ENCODE data around the gene APBA3.

APBA3 gene

GRCh38 chr19:3721887-3722442 lies 39.5 kb downstream of the APBA3 start:
- DNase-seq (ENCODE audit: low read depth in 3 of 3, low spot score in 1 of 3) = no peak

- peak; percentile 70 to 87 (median 72) for DNase-seq (ENCODE audit: low read depth in 3 of 3, low spot score in 1 of 3)
Observed at GRCh38 chr19:3721131-3721886, 40.2 kb downstream of the APBA3 start.

- no peak for DNase-seq (ENCODE audit: low read depth in 3 of 3, low spot score in 1 of 3)
Observed at GRCh38 chr19:3720349-3720917, 41.1 kb downstream of the APBA3 start.

- no peak for DNase-seq (ENCODE audit: low read depth in 3 of 3, low spot score in 1 of 3)
Observed at GRCh38 chr19:3719868-3720267, 41.6 kb downstream of the APBA3 start.

- no peak for DNase-seq (ENCODE audit: low read depth in 3 of 3, low spot score in 1 of 3)
Observed at GRCh38 chr19:3716147-3716668, 45.3 kb downstream of the APBA3 start.

GRCh38 chr19:3712663-3713611 lies 48.6 kb downstream of the APBA3 start:
- no peak for DNase-seq (ENCODE audit: low read depth in 3 of 3, low spot score in 1 of 3)

GRCh38 chr19:3710265-3710812 lies 51.2 kb downstream of the APBA3 start:
- no peak for DNase-seq (ENCODE audit: low read depth in 3 of 3, low spot score in 1 of 3)

- no peak for DNase-seq (ENCODE audit: low read depth in 3 of 3, low spot score in 1 of 3)
Observed at GRCh38 chr19:3708207-3708931, 53.1 kb downstream of the APBA3 start, which contains the start of gene TJP3. Gene TJP3 (plus strand): TSS chr19:3708384. CDS start chr19:3728433, 20,049 bp downstream.

GRCh38 chr19:3707868-3708206 lies 53.7 kb downstream of the APBA3 start:
- no peak for DNase-seq (ENCODE audit: low read depth in 3 of 3, low spot score in 1 of 3)

GRCh38 chr19:3701200-3701599 lies 60.3 kb downstream of the APBA3 start:
- DNase-seq (ENCODE audit: low read depth in 3 of 3, low spot score in 1 of 3) = no peak

Measured in stimulated activated CD4-positive, alpha-beta T cell treated with anti-CD3 and anti-CD28 coated beads, TNF-alpha, amount 100 ng/mL, for 1 hour (primary cell).